Stimulated activated CD8-positive, alpha-beta memory T cell treated with anti-CD3 and anti-CD28 coated beads, Interleukin-4, amount 100 ng/mL, for 1 hour (primary cell): Measurements from ENCODE around the gene NUAK1.

Experiments
- DNase-seq, 2 donors: peaks; one replicate each; pipeline ENCODE4 v3.0.0-alpha.2; 2020; ENCODE audit warnings: low read depth in 2 of 2, low spot score in 1 of 2

NUAK1 gene

GRCh38 chr12:106132175-106133135 is 6.3 kb downstream of the NUAK1 start:
- DNase-seq: no peak

- DNase-seq: no peak
Observed at GRCh38 chr12:106131676-106132075, 7.1 kb downstream of the NUAK1 start.

- DNase-seq: no peak
Observed at GRCh38 chr12:106130474-106131113, 8.2 kb downstream of the NUAK1 start.

GRCh38 chr12:106128585-106129328 is 10.0 kb downstream of the NUAK1 start:
- no peak for DNase-seq

GRCh38 chr12:106127338-106128126 is 11.2 kb downstream of the NUAK1 start:
- DNase-seq: no peak

GRCh38 chr12:106126441-106127337 is 12.1 kb downstream of the NUAK1 start:
- no peak for DNase-seq

- DNase-seq: no peak
Observed at GRCh38 chr12:106125351-106126095, 13.2 kb downstream of the NUAK1 start.

- no peak for DNase-seq
Observed at GRCh38 chr12:106123551-106124081, 15.1 kb downstream of the NUAK1 start.

- no peak for DNase-seq
Observed at GRCh38 chr12:106123110-106123509, 15.6 kb downstream of the NUAK1 start.

- no peak for DNase-seq
Observed at GRCh38 chr12:106122004-106122403, 16.8 kb downstream of the NUAK1 start.

GRCh38 chr12:106120519-106121105 is 18.1 kb downstream of the NUAK1 start:
- DNase-seq: no peak

- DNase-seq: no peak
Observed at GRCh38 chr12:106119301-106119700, 19.5 kb downstream of the NUAK1 start.

GRCh38 chr12:106118381-106119130 is 20.2 kb downstream of the NUAK1 start:
- no peak for DNase-seq

GRCh38 chr12:106115440-106115839 is 23.3 kb downstream of the NUAK1 start:
- DNase-seq: no peak

GRCh38 chr12:106114447-106115068 is 24.2 kb downstream of the NUAK1 start:
- DNase-seq: no peak

- DNase-seq: no peak
Observed at GRCh38 chr12:106113824-106114446, 24.8 kb downstream of the NUAK1 start.

GRCh38 chr12:106113446-106113823 is 25.3 kb downstream of the NUAK1 start:
- no peak for DNase-seq
